HepG2 (cell line): ENCODE measurements around the gene BRAP. TPM values are rescaled to one million over a fixed set of nuclear protein-coding genes. Genes with fewer than 3 reads are reported as not detected.

ENCODE experiments used
- ARID4A ChIP-seq: sonication (generic); formaldehyde crosslinking; IDR thresholded peaks from 2 replicates; pipeline ENCODE4 v1.5.0; 2020; ENCODE audit warnings: mild to moderate bottlenecking, missing genetic modification reagents, borderline replicate concordance
- DR1 ChIP-seq: sonication (generic); formaldehyde crosslinking; IDR thresholded peaks from 2 replicates; pipeline ENCODE4 v1.8.0; 2021; ENCODE audit warnings: mild to moderate bottlenecking, missing genetic modification reagents, inconsistent platforms
- FOSL1 ChIP-seq: sonication (generic); formaldehyde crosslinking; IDR thresholded peaks from 2 replicates; pipeline ENCODE4 v1.9.0; 2021; ENCODE audit warnings: missing genetic modification reagents, borderline replicate concordance
- GATAD2A ChIP-seq: IDR thresholded peaks from 2 replicates; pipeline ENCODE4 v1.6.1; 2016
- GRHL1 ChIP-seq: sonication (generic); formaldehyde crosslinking; conservative IDR thresholded peaks from 2 replicates; pipeline ENCODE4 v1.8.0; 2022; ENCODE audit warnings: missing genetic modification reagents
- HNRNPH1 ChIP-seq: fragments of 200-400 bp; formaldehyde crosslinking; optimal IDR thresholded peaks from 2 replicates; pipeline ENCODE3; 2017; ENCODE audit warnings: mild to moderate bottlenecking, low read depth, low read length
- HNRNPUL1 ChIP-seq: fragments of 200-400 bp; formaldehyde crosslinking; IDR thresholded peaks from 2 replicates; pipeline ENCODE4 v1.6.1; 2017; ENCODE audit warnings: low read depth, mild to moderate bottlenecking, low read length, moderate library complexity
- IRF9 ChIP-seq: sonication (generic); formaldehyde crosslinking; IDR thresholded peaks from 2 replicates; pipeline ENCODE4 v1.8.0; 2022; ENCODE audit warnings: missing genetic modification reagents, mild to moderate bottlenecking, borderline replicate concordance
- IRX3 ChIP-seq: sonication (generic); formaldehyde crosslinking; IDR thresholded peaks from 2 replicates; pipeline ENCODE4 v1.8.1; 2023; ENCODE audit warnings: mild to moderate bottlenecking, low read depth, missing genetic modification reagents, borderline replicate concordance
- JUNB ChIP-seq: sonication (generic); formaldehyde crosslinking; IDR thresholded peaks from 2 replicates; pipeline ENCODE4 v1.8.0; 2022; ENCODE audit warnings: missing genetic modification reagents, mild to moderate bottlenecking, borderline replicate concordance
- KLF15 ChIP-seq: sonication (generic); formaldehyde crosslinking; IDR thresholded peaks from 2 replicates; pipeline ENCODE4 v1.8.1; 2023; ENCODE audit warnings: borderline replicate concordance, mild to moderate bottlenecking, inconsistent platforms, missing genetic modification reagents, mixed read lengths
- LCORL ChIP-seq, 2 experiments: fragments of 450-650 bp in 1 of 2; sonication (generic) in 1 of 2; formaldehyde crosslinking in 1 of 2; IDR thresholded peaks; 2 replicates each; pipeline versions ENCODE4 v1.5.0 to v1.6.1; 2017 to 2020; ENCODE audit warnings: antibody characterized with exemption in 1 of 2, missing genetic modification reagents in 1 of 2
- MAX ChIP-seq: IDR thresholded peaks from 2 replicates; pipeline ENCODE4 v1.6.1; 2012; ENCODE audit warnings: inconsistent platforms
- MBD4 ChIP-seq: IDR thresholded peaks from 2 replicates; pipeline ENCODE4 v1.6.1; 2012; ENCODE audit warnings: low read length, inconsistent platforms, borderline replicate concordance
- TBX3 ChIP-seq: fragments of 450-650 bp; IDR thresholded peaks from 2 replicates; pipeline ENCODE4 v1.6.1; 2017; ENCODE audit warnings: antibody characterized with exemption, mild to moderate bottlenecking, inconsistent platforms, borderline replicate concordance
- TEAD3 ChIP-seq: optimal IDR thresholded peaks from 2 replicates; pipeline ENCODE3; 2016; ENCODE audit warnings: borderline replicate concordance
- ZNF160 ChIP-seq: sonication (generic); formaldehyde crosslinking; IDR thresholded peaks from 2 replicates; pipeline ENCODE4 v1.8.0; 2022; ENCODE audit warnings: mild to moderate bottlenecking, inconsistent platforms, missing genetic modification reagents
- ZNF558 ChIP-seq: sonication (generic); formaldehyde crosslinking; IDR thresholded peaks from 2 replicates; pipeline ENCODE4 v1.9.0; 2022; ENCODE audit warnings: mild to moderate bottlenecking, missing genetic modification reagents, borderline replicate concordance
- ZNF670 ChIP-seq: sonication (generic); formaldehyde crosslinking; IDR thresholded peaks from 2 replicates; pipeline ENCODE4 v1.8.0; 2022; ENCODE audit warnings: mild to moderate bottlenecking, missing genetic modification reagents, borderline replicate concordance
- ZSCAN21 ChIP-seq: sonication (generic); formaldehyde crosslinking; IDR thresholded peaks from 2 replicates; pipeline ENCODE4 v1.8.0; 2022; ENCODE audit warnings: mild to moderate bottlenecking, missing genetic modification reagents, moderate library complexity, borderline replicate concordance
- polyA plus RNA-seq, 8 experiments: library from polyadenylated mRNA; depleted of rRNA in 3 of 8; stranded (reverse) in 7 of 8; unstranded in 1 of 8; fragments of >200 nt; fragmentation: Illumina TruSeq in 4 of 8; extraction: Trizol in 4 of 8; gene quantifications; 2 replicates each; pipeline versions ENCODE4 v1.2.1 to v1.2.3, GENCODE V29; 2011 to 2016; ENCODE audit warnings: low read depth in 4 of 8, missing spikeins in 1 of 8, mixed read lengths in 1 of 8; ENCODE audit not compliant: insufficient read depth in 1 of 8
- total RNA-seq, 5 experiments: library from RNA; depleted of rRNA; stranded (reverse); fragments of >200 nt; fragmentation: Illumina TruSeq; extraction: Trizol; gene quantifications; 2 replicates each; pipeline ENCODE4 v1.2.3, GENCODE V29; 2016; ENCODE audit warnings: low read depth in 1 of 5

BRAP gene
- total and polyA plus RNA-seq, 2 of the 13 experiments (the other 11 are each of a cell fraction or from before 2014, with no cell fraction given): 8.1 to 15.4 TPM

GRCh38 chr12:111685811-111686573 is at the start of gene BRAP, which contains the start of gene ACAD10 (continued):
- TF ChIP-seq MAX: peak; percentile 70
- no peak for TF ChIP-seq FOSL1
- no peak for TF ChIP-seq TBX3
- TF ChIP-seq MBD4: no peak
- TF ChIP-seq ZNF160: no peak
- TF ChIP-seq GRHL1: no peak
- TF ChIP-seq KLF15: no peak
- no peak for TF ChIP-seq GATAD2A (CRISPR knock-in tag)
- peak; percentile 98 for TF ChIP-seq ARID4A (CRISPR knock-in tag)
- TF ChIP-seq TEAD3 (CRISPR knock-in tag): peak; percentile 45
- no peak for TF ChIP-seq IRX3
- no peak for TF ChIP-seq LCORL (IDR thresholded peaks at IDR 0.05)
- peak; percentile 42; the same call in 1 of the 2 replicates for TF ChIP-seq LCORL (CRISPR knock-in tag; IDR thresholded peaks at IDR 0.05)
- TF ChIP-seq IRF9 (CRISPR knock-in tag): peak; percentile 87
- no peak for TF ChIP-seq HNRNPUL1
- TF ChIP-seq HNRNPH1: no peak
- no peak for TF ChIP-seq JUNB (CRISPR knock-in tag)
- no peak for TF ChIP-seq ZNF558 (CRISPR knock-in tag)
- TF ChIP-seq ZSCAN21: peak; percentile 81
- no peak for TF ChIP-seq ZNF670 (CRISPR knock-in tag)
- TF ChIP-seq DR1: 0 out of 2 replicates have a peak, but pooled peaks have one; percentile 49
